ENCODE measurements around the gene PDE8A.
"Not testable (repeated sequence)": the region's sequence is repeated elsewhere in the genome, so short reads cannot be mapped to it uniquely, and the experiment has no call there.

PDE8A gene

DNA sequence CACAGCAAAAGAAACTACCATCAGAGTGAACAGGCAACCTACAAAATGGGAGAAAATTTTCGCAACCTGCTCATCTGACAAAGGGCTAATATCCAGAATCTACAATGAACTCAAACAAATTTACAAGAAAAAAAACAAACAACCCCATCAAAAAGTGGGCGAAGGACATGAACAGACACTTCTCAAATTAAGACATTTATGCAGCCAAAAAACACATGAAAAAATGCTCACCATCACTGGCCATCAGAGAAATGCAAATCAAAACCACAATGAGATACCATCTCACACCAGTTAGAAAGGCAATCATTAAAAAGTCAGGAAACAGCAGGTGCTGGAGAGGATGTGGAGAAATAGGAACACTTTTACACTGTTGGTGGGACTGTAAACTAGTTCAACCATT lies 30.1 kb downstream of the PDE8A start:
- DNase-seq, result not testable (repeated sequence)

DNA sequence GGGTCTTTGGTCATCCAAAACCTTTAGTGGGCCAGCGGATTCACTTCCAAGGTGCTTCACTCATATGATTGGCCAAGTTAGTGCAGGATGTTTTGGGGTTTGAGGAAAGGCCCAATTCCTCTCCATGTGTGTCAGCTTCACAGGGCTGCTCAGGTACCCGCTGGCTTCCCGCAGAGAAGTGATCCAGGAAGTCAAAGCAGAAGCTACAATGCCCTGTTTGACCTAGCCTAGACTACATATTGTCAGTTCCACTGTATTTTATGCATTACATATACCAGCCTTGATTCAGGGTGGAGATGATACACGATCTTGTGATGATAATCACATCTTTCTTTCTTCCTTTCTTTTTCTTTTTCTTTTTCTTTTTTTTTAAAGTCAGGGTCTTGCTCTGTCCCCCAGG lies 32.1 kb downstream of the PDE8A start:
- DNase-seq, result no peak

DNA sequence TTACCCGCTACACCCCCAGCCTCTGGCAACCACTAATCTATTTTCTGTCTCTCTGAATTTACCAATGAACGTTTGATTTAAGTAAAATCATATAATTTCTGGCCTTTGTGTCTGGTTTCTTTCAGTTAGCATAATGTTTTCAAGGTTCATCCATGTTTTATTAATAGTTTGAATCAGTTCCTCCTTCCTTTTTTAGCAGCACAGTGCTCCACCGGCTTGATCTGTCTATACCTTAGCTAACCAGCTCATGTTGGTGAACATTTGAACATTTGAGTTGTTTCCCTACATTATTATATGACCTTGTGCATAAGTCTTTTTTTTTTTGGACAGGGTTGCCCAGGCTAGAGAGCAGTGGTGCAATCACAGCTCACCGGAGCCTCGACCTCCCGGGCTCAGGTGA lies 33.3 kb downstream of the PDE8A start:
- DNase-seq, result no peak

DNA sequence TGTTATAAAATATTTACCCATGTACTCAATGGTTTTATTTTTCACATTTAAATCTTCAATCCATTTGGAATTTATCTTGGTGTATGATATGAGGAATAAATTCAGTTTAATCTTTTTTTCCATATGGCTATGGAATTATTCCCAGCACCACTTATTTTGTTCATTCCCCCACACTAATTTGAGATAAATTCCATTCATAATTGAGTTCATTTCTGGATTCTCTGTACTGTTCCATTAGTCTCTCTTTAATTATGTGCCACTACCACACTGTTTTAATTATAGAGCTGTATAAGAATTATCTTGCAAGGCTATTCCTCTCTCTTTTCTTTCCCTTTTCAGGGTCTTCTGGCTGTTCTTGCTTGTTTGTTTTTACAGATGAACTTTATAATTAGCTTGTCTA lies 34.6 kb downstream of the PDE8A start:
- DNase-seq, result no peak

DNA sequence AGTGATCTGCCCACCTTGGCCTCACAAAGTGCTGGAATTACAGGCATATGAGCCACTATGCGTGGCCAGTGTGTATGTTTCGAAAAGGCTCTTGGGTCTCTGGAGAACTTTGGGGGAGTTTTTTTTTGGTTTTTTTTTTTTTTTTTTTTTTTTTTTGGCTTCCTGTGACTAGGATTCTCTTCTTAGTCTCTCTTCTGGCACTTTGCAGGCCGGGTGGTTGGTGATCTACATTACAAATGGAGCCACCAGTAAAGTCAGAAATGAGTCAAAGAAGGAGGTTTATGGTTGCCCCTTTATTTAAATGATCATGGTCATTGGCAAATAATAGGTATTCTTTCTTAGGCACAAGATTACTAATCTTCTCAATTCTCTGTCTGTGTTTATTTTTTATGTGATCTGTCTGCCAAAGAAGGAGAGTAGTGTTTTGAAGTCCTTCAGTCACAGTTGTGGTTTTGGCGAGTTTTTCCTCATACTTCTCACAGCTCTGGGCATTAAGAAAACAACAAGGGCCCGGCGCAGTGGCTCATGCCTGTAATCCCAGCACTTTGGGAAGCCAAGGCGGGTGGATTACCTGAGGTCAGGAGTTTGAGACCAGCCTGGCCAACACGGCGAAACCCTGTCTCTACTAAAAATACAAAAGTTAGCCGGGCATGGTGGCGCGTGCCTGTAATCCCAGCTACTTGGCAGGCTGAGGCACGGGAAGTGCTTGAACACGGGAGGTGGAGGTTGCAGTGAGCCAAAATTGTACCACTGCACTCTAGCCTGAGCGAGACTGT lies 38.3 kb downstream of the PDE8A start:
- DNase-seq, result no peak

DNA sequence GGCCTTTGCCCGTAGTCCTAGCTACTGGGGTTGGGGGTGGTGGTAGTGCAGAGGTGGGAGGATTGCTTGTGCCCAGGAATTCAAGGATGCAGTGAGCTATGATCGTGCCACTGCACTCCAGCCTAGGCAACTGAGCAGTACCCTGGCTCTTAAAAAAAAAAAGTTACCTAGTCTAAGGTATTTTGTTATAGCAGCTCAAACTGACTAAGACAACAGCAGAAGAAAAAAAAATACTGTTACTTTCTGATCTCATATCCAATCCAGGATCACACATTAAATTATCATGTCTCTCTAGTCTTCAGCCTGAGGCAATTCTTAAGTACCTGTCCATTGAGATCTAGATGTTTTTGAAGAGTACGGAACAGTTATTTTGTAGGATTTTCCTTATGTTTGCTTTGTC lies 39.8 kb downstream of the PDE8A start:
- DNase-seq, result no peak

DNA sequence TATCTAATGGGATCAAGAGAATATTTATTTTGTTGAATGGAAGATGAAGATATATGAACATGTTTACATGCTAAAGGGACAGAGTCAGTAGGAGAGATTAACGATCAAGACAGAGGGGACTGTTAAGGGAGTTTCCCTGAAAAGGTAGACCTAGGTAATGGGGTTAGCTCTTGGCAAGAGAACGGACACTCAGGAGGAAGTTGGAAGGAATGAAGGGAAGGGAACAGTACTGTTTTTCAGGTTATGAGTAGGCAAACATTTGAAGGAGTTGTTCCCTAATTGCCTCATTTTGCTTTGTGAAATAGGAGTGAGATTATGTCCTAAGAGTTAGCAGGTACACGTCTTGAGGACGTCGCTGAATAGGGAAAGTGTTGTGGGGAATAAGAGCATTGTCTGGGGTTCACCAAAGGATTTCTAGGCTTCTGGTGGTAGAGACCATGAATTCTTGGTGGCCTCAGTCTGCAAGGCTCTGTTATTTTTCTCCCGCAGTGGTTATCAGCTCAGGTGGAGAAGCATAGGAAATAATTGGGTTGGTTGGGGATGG lies 41.3 kb downstream of the PDE8A start:
- no peak for DNase-seq

DNA sequence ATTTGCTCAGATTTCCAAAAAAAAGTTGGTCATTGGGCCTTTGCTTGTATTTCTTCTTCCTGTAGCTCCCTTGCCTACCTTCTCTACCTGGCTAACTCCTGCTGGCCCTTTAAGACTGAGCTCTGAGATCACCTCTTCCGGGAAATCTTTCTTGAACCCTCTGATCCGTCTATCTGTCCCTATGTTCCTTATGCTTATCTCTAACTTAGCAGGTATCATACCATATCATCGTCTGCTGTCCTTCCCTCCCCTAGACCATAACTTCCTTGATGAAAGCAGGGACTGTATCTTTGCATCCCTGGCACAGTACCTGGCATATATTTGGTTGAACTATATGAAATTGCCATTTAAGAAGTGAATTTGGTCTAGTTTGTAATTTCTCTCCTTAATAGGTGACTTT lies 42.3 kb downstream of the PDE8A start:
- no peak for DNase-seq

DNA sequence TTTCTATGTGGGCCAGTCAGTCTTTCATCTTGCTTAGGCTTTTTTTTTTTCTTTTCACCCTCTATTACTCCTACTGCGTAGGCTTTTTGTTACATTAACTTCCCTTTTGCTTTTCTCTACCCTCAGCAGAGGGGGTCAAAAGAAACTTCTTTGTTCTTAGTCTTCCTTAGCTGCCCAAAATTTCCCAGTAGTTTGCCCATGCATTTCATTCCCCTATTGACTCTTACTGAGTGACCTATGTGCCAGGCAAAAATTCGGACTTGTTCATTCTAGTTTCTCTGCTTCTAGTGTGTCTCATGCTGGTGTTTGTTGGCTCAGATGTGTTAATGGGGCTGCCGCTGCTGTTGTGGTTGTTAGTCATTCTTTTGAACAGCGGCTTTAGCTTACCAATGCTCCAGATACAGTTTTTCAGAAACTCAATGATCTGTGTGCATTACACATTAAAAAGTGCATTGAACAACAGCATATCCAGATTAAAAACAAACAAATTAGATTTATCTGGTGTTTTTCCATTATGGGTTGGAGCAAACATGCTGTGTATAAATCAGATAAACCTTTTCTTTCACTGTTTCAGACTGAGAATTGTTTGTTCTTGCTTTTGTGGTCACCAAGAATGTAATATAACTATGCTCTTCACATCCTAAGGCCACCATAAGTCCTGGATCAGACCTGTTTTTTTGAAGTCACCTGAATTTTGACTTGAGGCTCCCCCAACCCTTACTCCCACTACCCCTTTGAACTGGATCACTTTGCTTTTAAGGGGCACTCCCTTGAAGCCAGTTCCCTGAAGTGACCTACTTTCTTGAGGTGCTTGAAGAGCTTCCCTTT lies 43.1 kb downstream of the PDE8A start:
- DNase-seq, result no peak

DNA sequence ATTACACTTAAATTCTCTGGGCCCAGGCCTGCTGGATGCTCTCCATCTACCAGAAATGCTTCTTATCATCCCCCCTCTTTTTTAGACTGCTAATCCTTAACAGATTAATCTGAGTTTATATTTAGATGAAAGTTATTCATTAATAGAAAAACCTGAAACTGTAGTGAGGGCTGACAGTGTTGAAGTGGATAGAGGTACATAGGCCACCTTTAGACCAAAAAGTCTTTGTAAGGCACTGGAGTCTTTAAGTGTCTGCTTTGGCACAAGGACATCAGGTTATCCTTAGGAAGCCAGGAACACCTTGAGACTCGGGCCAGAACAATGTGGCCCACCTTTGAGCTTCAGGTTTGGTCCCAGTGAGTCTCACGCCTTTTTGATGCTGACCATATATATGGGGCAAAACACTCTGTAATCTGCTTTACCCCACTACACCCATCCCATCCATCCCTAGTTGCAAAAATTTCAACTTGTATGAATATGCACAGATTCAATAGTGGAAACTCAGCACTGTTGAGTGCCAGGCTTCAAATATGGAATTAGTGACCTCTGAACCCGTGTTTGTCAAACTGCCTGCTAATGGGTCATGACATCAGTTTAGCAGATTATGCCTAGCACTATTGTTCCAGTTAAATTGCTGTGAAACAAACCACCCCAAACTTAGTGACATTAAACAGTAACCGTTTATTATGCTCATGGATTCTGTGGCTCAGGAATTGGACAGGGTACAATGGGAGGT lies 44.0 kb downstream of the PDE8A start:
- no peak for DNase-seq

DNA sequence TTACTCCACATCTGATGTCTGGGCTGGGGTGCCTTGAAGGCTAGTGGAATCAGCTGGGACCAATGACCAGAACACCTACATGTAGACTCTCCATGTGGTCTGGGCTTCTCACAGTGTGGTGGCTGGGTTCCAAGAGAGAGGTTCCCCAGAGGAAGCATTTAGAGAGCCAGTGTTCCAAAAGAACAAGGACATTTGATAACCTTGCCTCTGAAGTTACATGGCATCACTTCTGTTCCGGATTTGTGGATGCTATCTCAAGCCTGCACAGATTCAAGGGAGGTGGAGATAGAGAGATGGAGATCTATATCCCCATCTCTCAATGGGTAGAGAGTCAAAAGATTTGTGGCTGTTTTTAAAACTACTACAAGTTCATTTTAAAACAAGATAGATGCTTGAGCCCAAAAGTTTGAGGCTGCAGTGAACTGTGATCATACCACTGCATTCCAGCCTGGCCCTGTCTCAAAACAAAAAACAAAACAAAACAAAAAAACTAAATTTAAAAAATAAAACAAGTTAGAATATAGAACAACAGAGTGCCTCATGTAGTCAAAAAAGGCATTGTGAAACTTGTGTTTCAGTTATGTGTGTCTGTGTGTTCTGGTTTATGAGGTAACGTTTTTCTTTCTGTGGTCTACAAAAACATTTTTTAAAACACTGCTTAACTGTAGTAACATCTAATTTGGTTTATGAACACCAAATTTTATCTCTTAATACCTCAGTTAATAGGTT lies 44.8 kb downstream of the PDE8A start:
- DNase-seq, result no peak

DNA sequence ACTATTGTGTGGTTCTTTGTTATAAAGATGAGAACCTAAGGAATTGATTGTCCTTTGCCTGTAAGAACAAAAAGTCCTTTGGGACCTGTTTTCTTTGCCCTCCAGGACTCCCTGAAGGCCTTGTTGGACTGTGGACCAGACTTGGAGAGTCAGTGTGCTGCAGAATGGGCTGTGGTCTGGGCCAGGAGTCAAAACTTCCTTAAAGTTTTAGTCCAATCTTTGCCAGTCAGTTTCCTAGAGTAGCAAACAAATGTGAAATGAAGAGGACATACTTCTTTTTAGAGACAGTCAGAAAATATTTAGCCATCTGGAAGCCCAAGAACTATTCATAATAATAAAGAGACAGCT lies 45.4 kb downstream of the PDE8A start:
- DNase-seq, result no peak

DNA sequence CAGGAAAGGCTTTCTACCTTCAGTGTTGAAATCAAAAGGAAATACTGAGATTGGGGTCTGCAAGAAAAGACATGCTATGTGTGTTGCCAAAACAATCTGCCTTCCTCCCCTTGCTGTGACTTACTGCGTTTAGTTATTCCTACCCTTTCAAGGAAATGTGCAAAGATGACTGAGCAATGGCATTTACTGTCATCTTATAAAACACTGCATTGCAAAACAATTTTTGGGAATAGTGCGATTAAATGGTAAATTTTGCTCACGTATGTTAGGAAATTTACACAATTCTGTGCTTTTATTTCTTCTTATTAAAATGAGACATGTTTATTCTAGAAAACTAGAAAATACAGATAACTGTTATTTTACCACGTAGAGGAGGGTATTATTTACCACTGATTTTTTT lies 45.8 kb downstream of the PDE8A start:
- DNase-seq, result no peak

DNA sequence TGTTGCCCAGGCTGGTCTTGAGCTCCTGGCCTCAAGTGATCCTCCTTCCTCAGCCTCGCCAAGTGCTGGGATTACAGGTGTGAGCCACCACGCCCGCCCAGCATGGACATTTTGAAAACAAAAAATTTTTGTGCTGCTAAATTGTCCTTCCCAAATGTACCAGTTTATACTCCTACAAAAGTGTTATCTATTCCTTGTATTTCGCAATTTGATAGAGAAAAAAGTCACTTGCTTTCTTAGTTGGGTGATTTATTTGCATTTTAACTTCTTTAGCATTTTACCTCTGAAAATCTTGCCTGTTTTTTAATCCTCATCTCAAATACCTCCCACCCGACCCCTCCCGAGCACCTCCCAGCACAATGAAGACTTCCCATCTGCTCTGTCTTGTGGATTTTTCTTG lies 46.8 kb downstream of the PDE8A start:
- no peak for DNase-seq

DNA sequence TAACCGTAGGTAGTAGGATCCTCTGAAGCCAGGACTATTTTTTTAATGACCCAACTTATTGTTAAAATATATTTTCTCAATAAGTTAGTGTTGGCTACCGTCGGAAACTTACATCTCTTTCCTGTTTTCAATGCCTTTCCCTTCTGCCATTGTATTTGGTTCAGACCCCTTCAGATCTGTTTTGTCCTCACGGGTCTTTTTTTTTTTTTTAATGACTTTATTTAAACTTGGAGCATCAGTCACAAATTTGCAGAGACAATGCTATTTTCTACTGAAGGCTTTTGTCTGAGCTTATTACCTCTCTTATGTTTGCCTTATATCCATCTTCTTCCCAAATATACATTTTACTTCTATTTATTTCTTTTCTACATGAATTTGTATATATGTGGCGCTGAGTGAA lies 47.6 kb downstream of the PDE8A start:
- DNase-seq, result no peak

DNA sequence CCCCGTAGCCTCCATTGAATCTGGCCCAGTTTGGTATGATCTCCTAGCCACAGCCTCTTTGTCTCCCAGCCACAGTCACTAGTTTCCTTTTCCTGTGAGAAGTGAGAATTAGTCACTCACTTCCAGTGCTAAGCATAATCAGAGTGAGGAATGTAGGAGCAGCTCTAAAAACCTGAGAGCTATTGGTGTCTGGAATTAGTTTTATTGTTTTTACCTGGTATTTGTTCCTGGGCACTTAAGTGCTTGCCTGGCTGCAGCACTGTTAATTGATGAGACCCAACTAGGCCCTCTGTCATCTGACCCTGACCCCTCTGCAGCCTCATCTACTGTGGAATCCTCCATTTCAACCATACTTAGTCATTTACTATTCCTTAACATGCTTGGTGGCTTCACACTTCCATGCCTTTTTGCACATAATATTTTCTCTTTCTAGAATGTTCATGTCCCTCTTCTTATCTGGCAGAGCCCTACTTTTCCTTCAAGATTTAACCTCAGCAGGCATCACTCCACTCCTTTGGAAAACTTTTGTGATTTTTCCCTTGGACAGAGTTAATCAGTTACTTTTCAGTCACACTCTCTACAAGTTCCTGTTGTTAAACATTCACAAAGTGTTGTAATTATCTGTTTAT lies 48.8 kb downstream of the PDE8A start:
- DNase-seq, result no peak

DNA sequence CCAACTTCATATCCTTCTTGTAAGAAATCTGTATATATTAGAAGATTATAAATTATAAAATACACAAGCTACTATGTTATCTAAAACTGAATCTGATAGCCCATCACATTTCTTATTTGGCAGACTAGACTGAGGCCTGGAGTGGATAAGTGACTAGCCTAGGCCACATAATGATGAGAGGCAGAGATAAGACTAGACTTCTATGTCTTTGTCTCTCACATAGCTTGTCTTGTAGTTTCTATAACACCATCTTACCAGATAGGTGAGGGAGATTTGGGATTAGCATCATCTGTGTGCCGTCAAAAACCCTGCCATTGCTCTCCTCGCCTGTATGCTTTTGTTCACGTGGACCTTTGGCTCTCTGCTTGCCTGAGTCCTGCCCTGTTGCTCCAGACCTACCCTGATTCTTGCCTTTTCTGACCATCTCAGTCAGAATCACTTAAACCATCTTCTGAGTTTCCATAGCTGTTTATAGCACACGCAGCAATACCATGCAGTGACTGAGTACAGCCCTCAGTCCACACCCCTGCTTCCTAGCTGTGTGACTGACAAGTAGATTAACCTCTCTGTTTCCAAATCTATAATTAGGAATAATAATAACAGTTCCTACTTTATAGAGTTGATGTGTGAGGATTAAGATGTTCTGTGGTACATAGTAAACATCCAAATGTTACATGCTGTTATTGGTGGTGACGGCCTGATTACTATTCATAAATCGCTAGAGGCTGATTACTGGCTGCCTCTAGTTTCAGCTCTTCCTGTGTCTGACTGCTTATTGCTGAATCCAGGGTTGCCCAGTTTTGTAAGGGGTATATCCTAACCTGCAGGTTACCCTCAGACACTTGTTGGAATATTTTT lies 49.7 kb downstream of the PDE8A start:
- no peak for DNase-seq

DNA sequence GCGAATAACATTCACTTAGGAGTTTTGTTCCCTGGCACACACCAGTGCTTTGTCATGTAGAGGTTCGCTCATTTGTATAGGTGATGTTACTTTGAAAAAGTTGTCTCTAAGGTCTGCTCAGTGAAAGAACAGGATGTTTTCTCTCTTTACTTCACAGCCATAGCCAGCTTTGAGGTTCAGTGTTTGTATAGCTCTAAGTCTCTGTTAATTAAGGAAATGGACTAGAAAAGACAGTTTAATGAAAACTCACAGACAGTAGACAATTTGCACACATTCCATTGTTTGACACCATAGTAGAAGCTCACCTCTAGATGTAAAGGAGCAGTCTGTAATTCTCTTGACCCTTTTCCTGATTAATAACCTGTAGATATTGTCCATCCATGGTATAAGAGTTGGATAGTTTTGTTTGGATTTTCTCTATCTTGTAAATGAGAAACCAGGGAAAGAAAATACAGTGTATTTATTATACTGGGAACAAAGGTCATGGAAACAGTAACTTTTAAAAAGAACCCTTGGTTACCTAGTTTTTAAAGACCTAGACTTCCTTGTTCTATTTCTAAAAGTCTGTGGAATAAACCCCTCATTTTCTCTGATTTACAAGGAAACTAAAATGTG lies 50.4 kb downstream of the PDE8A start:
- no peak for DNase-seq

DNA sequence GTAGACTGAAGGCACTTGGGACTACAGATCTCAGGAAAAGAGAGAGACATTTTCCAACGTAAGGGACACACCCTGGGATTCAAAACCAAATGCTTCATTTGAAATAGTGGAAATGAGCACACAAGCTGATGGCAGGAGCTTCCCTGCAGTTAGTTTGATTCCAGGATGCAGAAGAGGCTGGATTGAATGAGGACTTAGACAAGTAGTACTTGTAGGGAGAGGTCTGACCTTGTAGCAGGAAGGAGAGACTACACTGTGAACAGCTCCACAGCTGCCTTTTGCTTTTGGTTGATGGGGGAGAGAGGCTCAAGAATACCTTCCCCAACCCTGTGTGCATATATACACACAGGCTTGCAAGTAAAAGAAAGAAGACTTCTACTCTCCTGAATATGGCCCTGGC lies 51.5 kb downstream of the PDE8A start:
- no peak for DNase-seq

DNA sequence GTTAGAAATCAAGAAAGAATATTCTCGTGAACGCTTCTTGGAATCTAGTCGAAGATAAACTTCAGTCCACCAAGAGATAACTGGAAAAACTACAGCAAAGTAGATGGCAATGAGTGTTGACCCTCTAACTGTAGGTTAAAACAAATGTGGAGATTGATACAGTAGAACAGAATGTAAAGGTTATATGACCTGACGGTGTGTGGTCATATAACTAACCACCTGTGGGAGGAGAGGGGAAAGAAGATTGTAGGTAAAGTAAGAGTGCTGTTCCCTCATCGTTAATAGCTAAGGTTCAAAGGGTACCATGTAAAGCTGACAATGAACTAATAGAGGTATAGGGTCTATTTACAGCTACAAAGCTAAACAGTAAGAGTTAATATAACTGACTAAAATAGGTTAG lies 52.6 kb downstream of the PDE8A start:
- DNase-seq, result no peak

DNA sequence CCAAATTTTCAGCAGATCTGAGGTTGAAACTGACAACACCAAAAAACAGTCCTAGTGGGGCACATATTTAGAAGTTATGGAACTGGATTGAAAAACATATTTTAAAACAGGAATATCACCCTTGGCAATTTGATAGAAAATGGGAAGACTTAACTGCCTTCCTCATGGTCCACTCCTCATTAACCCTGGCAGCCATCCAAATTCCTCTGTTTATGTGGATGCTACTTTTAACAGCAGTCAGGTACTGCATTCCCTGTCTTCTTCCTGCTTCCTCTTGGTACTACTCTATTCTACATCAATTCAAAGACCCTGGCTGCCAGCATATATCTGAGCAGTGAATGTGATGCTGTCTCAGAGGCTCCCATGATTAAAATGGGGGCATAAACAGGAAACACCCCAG lies 54.3 kb downstream of the PDE8A start:
- no peak for DNase-seq

All from right forelimb (tissue), 1 donor.